GM18867 (cell line): ENCODE results near the gene PLEKHD1.
A peak's percentile ranks its signal among the peaks of the same experiment; 100 is the strongest.
"Not testable (repeated sequence)": the region's sequence is repeated elsewhere in the genome, so short reads cannot be mapped to it uniquely, and the experiment has no call there.

ENCODE experiments used
- ATAC-seq: cut with Tn5 transposase; IDR thresholded peaks from one replicate; pipeline ENCODE4 v1.9.1; 2021; ENCODE audit warnings: mild to moderate bottlenecking, moderate library complexity; ENCODE audit not compliant: unreplicated experiment

Gene PLEKHD1

GRCh38 chr14:69481815-69482568, 2.5 kb upstream of the PLEKHD1 start:
- peak; percentile 93 for ATAC-seq

DNA sequence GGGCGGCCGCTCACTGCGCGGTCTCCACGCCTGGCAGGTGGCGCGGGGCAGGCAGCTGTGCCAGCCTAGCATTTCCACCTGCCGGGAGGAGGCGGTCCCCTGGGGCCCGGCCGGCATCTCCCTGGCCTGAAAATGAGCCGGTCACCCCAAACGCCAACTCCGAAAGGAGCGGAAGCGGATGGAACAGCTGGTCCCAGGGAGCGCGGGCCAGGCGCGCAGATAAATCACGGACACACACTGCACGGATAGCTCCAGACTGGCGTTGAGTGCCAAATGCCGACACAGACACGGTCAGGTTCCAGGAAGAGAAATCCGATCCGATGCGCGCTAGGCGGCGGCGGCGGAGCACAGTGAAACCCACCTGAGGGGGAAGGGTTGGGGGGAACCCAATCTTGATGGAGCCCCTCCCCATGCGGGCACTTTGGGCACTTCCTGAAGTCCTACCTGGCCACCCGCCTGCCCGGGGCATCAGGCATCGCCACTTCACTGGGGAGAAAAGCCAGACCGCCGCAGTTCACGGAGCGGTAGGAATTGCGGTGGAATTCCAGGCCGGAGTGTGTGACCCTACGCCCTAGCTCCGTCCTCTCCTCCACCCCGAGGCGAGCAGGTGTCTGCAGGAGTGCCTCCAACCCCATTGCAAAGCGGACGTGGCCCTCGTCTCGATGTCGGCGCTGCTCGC, 624 bp upstream of the PLEKHD1 start:
- ATAC-seq = no peak

- no peak for ATAC-seq
These were observed 760 bp downstream of the PLEKHD1 start for GRCh38 chr14:69485315-69485660.

DNA sequence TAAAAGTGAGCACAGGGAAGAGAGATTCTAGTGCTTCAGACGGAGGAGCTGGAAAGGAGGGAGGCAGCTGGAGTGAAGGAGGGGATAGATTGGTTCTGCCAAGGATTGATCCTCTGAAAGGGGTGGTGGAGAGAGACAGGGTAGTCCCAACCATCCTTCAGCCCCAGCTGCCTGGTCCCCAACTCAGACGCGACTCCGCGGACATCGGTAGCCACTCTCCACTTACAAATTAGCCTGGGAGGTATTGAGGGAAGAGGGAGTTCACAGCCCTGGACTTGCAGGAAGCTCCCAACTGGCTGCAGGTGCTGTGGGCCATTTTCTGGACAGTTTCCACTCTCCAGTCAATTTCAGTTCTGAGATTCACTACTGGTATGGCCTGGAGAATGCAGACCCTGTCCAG, 1.2 kb downstream of the PLEKHD1 start:
- ATAC-seq = no peak

GRCh38 chr14:69487226-69487625, 2.7 kb downstream of the PLEKHD1 start:
- no peak for ATAC-seq

DNA sequence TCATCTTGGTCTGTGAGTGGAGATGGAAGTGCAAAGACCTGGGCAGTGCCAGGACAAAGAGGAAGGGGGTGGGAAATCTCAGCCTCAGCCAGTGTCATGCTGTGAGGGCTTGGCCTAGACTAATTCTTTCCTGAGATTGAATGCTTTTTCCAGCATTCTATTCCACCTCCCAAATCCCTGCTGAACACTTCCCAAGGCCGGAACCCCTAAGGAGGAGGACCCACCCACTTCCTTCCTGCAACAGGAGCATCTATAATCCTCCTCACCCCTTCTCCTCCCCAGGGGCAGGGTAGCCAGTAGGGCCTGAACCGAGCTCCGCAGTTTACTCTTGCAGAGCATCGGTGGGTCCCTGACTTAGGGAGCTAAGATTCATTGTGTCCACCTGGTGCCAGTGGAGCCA, 3.2 kb downstream of the PLEKHD1 start:
- no peak for ATAC-seq

- ATAC-seq = no peak
These were observed 5.0 kb downstream of the PLEKHD1 start for GRCh38 chr14:69489495-69489894.

GRCh38 chr14:69490219-69490918, 5.8 kb downstream of the PLEKHD1 start:
- ATAC-seq = no peak

GRCh38 chr14:69491193-69491592, 6.7 kb downstream of the PLEKHD1 start:
- ATAC-seq = no peak

DNA sequence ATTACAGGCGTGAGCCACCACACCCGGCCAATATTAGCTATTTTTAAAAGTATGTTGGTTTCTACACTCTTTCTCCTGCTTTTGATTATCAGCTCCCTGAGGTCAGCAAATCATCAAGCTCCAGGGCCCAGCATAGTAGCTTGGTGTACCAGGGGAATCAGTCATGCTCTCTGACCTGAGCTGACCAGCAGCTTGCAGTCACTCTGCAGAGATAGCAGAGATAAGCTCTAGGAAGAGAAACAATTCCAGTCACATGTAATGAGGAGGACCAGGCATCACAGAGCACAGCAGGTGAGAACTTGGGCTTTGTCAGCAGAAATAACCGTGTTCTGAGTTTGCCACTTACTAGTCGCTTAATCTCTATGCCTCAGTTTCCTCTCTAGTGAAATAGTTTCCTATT, 8.5 kb downstream of the PLEKHD1 start:
- ATAC-seq = no peak

GRCh38 chr14:69493791-69494190, 9.3 kb downstream of the PLEKHD1 start:
- no peak for ATAC-seq

GRCh38 chr14:69495341-69495921, 10.9 kb downstream of the PLEKHD1 start:
- no peak for ATAC-seq

GRCh38 chr14:69497866-69498265, 13.3 kb downstream of the PLEKHD1 start:
- ATAC-seq = not testable (repeated sequence)

DNA sequence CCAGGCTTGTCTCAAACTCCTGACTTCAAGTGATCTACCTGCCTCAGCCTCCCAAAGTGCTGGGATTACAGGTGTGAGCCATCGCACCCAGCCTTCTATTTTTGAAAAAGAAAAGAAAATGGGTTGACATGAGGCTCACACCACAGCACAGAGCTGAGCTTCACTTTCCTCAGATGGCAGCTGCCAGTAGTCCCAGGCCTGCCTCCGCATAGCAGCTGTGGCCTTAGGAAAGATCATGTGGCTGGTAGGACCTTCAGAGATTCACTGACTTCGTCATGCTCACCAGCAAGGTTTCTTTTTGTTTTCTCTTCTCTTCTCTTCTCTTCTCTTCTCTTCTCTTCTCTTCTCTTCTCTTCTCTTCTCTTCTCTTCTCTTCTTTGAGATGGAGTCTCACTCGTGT, 13.8 kb downstream of the PLEKHD1 start:
- ATAC-seq = not testable (repeated sequence)

DNA sequence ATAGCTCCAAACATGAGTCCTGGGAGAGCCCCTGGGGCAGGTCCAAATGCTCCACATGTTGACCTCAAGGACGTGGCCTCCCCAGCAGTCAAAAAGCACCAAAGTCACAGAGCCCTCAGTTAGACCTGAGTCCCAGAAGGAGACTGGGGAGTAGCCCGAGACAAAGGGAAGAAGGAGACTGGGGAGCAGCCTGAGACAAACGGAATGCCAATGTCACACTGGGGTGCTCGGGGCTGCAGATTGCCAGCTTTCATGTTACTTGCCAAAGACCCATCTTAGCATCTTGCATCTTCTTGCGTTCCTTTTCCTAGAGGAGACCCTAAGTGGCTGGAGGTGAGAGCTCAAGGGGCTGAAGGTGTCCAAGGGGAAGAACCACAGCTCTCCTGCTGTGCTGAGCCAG, 14.9 kb downstream of the PLEKHD1 start:
- ATAC-seq = no peak

DNA sequence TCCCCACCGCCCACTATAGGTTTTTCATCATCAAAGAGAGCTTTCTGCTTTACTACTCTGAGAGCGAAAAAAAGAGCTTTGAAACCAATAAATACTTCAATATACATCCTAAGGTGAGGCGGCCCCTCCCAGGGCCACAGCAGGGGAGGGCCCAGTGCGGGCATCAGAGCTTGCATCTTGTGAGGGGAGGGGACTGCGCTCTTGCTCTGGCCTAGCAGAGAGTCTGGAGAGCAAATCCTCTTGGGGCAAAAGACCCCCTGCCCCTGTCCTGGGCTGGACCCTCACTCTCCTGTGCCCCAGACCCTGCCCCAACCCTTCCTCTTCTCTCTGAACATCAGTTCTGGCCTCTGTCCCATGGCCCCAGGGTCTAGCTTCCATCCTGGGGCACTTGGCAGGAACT, 15.6 kb downstream of the PLEKHD1 start:
- ATAC-seq = no peak

DNA sequence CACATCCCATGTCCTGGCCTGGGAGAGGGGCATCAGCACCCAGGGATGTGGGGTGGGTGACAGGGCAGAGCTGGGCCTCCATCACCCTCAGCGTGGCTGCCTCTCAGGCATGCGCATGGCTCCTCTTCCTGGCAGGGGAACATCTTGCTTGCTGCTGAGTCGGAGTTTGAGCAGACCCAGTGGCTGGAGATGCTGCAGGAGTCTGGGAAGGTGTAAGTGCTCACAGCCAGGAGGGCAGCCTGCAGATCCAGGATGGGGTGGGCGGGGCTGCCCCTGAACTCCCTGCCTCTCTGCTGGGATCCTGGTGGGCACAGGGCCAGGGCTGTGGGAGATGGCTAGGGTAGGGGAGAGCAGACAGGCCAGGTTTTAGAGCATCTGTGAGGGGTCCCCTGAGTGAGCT, 16.2 kb downstream of the PLEKHD1 start:
- ATAC-seq = no peak

DNA sequence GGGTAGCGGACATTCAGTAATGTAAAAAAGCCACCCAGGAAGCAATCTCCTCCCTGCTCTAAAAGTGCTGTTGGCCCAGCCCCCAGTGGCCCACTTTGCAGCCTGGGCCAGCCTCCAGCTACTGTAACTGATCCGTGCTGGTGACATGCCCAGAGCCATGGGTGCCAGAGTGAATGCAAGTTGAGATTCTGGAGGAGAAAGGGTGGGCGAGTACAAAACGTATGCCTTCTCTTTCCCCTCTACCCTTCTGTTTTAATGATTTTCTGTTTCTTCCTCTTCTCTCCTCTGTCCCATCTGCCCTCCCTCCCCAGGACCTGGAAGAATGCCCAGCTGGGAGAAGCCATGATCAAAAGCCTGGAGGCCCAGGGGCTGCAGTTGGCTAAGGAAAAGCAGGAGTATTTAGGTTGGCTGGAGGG, 16.9 kb downstream of the PLEKHD1 start:
- ATAC-seq = no peak

DNA sequence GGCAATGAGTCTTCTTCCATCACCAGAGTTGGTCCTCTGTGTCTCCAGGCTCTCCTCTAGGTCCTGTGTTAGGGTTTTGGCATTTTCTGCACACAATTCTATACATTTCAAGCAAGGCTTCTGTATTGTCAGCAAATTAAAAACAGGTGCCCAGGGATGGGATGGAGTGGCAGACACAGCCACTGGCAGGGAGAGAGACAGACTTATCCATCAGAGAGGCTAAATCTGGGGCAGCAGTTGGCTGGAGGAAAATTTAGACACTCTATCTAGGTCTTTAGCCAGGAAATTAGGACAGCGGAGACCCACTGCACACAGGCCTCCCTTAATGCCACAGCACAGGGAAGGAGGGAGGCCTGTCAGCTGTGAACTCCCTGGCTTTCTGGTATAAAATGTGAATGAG, 20.2 kb downstream of the PLEKHD1 start:
- no peak for ATAC-seq

DNA sequence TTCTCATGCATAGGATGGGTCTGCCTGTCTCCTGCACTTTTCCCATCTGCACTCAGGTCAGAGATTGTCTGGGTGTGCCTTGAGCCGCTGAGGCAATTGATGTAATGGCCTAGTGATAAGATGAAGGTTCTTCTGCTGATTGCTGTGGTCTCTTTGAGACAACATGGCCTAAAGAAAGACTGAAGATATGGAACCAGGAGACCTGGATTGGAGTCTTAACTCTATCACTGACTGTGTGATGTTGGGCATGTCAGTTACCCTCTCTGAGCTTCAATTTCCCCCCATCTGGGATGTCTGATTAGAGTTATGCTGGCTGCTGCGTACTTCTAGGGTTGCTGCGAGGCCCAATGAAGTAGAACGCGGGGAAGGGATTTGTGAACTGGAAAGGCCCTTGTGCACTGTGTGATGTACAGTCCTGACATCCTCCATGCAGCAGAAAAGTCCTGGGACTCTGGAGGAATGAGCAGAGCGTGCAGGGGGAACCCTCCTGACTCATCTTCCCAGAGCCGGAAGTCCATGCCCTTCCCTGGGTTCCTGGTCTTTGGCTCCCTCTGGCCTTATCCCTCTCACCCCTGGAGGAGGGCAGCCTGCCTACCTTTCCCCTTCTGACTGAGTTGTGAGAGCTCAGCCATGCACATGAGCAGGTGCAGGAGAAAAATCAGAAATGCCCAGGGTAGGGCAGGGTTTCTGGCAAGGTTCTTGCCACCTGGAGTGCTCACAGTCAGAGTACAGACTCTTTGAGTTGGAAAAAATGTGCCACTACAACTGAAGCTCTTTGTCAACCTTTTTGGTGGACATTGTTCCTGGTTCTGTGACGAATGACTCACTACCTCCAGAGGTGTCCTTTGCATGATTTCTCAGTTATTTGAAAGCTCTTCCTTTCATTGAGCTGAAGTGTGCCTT, 21.1 kb downstream of the PLEKHD1 start:
- no peak for ATAC-seq

- no peak for ATAC-seq
These were observed 21.7 kb downstream of the PLEKHD1 start for GRCh38 chr14:69506241-69506595.
